Vagina (tissue), 2 donors: ENCODE measurements around the gene INSR.
"Not testable (repeated sequence)": the region's sequence is repeated elsewhere in the genome, so short reads cannot be mapped to it uniquely, and the experiment has no call there.

Experiments
- CTCF ChIP-seq, 3 experiments: fragments of 450-650 bp in 2 of 3; fragments of 200-600 bp in 1 of 3; sonication (generic) in 1 of 3; IDR thresholded peaks; one replicate each; pipeline ENCODE4 v1.5.1; 2017 to 2019; ENCODE audit warnings: antibody characterized with exemption in 3 of 3, mild to moderate bottlenecking in 2 of 3, moderate library complexity in 2 of 3
- POLR2A ChIP-seq, 2 donors: fragments of 450-650 bp; IDR thresholded peaks; one replicate each; pipeline ENCODE4 v1.6.1; 2017; ENCODE audit warnings: antibody characterized with exemption in 2 of 2, mild to moderate bottlenecking in 2 of 2, moderate library complexity in 2 of 2
- POLR2AphosphoS5 ChIP-seq, 2 donors: sonication (generic); formaldehyde crosslinking; IDR thresholded peaks; one replicate each; pipeline ENCODE4 v1.9.0; 2017; ENCODE audit warnings: antibody characterized with exemption in 2 of 2, mild to moderate bottlenecking in 2 of 2, low read depth in 1 of 2; ENCODE audit not compliant: insufficient read depth in 1 of 2

- TF ChIP-seq CTCF (IDR thresholded peaks at IDR 0.05); POLR2A (IDR thresholded peaks at IDR 0.05); POLR2AphosphoS5 (IDR thresholded peaks at IDR 0.05; ENCODE audit: insufficient read depth in 1 of 2, low read depth in 1 of 2): not testable (repeated sequence)
These were observed 85.2 kb downstream of the INSR start for GRCh38 chr19:7209036-7209435.
